GM12878 (cell line): ENCODE results near the gene ITSN1. TPM values are rescaled to one million over a fixed set of nuclear protein-coding genes. Genes with fewer than 3 reads are reported as not detected.

Experiments used
- ATF2 ChIP-seq: IDR thresholded peaks from 2 replicates; pipeline ENCODE4 v1.6.1; 2012; ENCODE audit warnings: low read length, inconsistent platforms
- BHLHE40 ChIP-seq, 2 experiments: fragments of 450-650 bp in 1 of 2; IDR thresholded peaks; 2 replicates each; pipeline ENCODE4 v1.6.1; 2011 to 2017; ENCODE audit warnings: low read depth in 2 of 2, borderline replicate concordance in 1 of 2, improper control_type of control experiment in 1 of 2, low read length in 1 of 2, mild to moderate bottlenecking in 1 of 2
- BMI1 ChIP-seq: fragments of 450-650 bp; IDR thresholded peaks from 2 replicates; pipeline ENCODE4 v1.6.1; 2016; ENCODE audit warnings: mild to moderate bottlenecking, moderate library complexity, borderline replicate concordance
- CEBPZ ChIP-seq: fragments of 150-350 bp; IDR thresholded peaks from 2 replicates; pipeline ENCODE4 v1.6.1; 2016; ENCODE audit warnings: low read depth, low read length
- E2F4 ChIP-seq: IDR thresholded peaks from 2 replicates; pipeline ENCODE4 v1.6.1; 2012; ENCODE audit warnings: low read depth, low read length, improper control_type of control experiment
- HDAC6 ChIP-seq: fragments of 200-600 bp; sonication (generic); IDR thresholded peaks from one replicate; pipeline ENCODE4 v1.8.0; 2017; ENCODE audit warnings: antibody characterized with exemption; ENCODE audit not compliant: unreplicated experiment
- IRF3 ChIP-seq: fragments of 450-650 bp; IDR thresholded peaks from 2 replicates; pipeline ENCODE4 v1.6.1; 2014; ENCODE audit warnings: mild to moderate bottlenecking
- MEF2B ChIP-seq: fragments of 450-650 bp; IDR thresholded peaks from 2 replicates; pipeline ENCODE4 v1.6.1; 2018; ENCODE audit warnings: mild to moderate bottlenecking, moderate library complexity; ENCODE audit not compliant: partially characterized antibody, poor library complexity, severe bottlenecking
- POLR2AphosphoS2 ChIP-seq: IDR thresholded peaks from 2 replicates; pipeline ENCODE4 v1.6.1; 2011; ENCODE audit warnings: low read depth, mild to moderate bottlenecking, low read length, improper control_type of control experiment, moderate library complexity
- RB1 ChIP-seq: fragments of 450-650 bp; formaldehyde crosslinking; IDR thresholded peaks from 2 replicates; pipeline ENCODE4 v1.6.1; 2017; ENCODE audit warnings: mild to moderate bottlenecking, borderline replicate concordance
- YBX1 ChIP-seq: fragments of 450-650 bp; IDR thresholded peaks from 2 replicates; pipeline ENCODE4 v1.6.1; 2016; ENCODE audit warnings: antibody characterized with exemption
- ZBTB40 ChIP-seq: fragments of 450-650 bp; IDR thresholded peaks from 2 replicates; pipeline ENCODE4 v1.6.1; 2016; ENCODE audit warnings: mild to moderate bottlenecking, moderate library complexity, borderline replicate concordance
- ZNF217 ChIP-seq: fragments of 450-650 bp; IDR thresholded peaks from 2 replicates; pipeline ENCODE4 v1.6.1; 2017; ENCODE audit warnings: antibody characterized with exemption, mild to moderate bottlenecking
- polyA plus RNA-seq, 11 experiments: library from polyadenylated mRNA; depleted of rRNA in 4 of 11; unstranded in 6 of 11; stranded (reverse) in 5 of 11; fragments of >200 nt; fragmentation: Nextera tagmentation in 4 of 11; fragmentation: Illumina TruSeq in 1 of 11; extraction: Ambion mirVana in 4 of 11; extraction: Trizol in 1 of 11; gene quantifications; 1 replicate in 1 of 11; 2 replicates in 10 of 11; pipeline versions ENCODE4 v1.2.1 to v1.2.3, GENCODE V29; 2011 to 2016; ENCODE audit warnings: inconsistent platforms in 2 of 11, missing spikeins in 2 of 11, low read depth in 1 of 11
- total RNA-seq, 4 experiments: library from RNA; depleted of rRNA in 3 of 4; stranded (reverse); fragments of >200 nt in 3 of 4; fragmentation: Illumina TruSeq in 1 of 4; extraction: Trizol in 1 of 4; gene quantifications; 2 replicates each; pipeline versions ENCODE4 v1.2.1 to v1.2.3, GENCODE V29; 2013 to 2021
- TF ChIP-seq, protein P1 (sequence below): fragments of 450-650 bp; IDR thresholded peaks from 2 replicates; pipeline ENCODE4 v1.6.1; 2017; ENCODE audit warnings: mild to moderate bottlenecking

Gene ITSN1
- total and polyA plus RNA-seq, 10 of the 15 experiments (the other 5 are each of a cell fraction or from before 2014, with no cell fraction given), result 0.89 to 10.6 (median 4.8) TPM

- TF ChIP-seq IRF3 (no peak), RB1 (no peak), ATF2 (0 out of 2 replicates have a peak, but pooled peaks have one; percentile 20), YBX1 (no peak), CEBPZ (no peak), POLR2AphosphoS2 (no peak; the same call in 1 of the 2 replicates), ZNF217 (no peak), HDAC6 (no peak), BHLHE40 (IDR thresholded peaks at IDR 0.05; ENCODE audit: borderline replicate concordance in 1 of 2, low read depth in 2 of 2, low read length in 1 of 2) (peak; percentile 34 to 57; a peak in 2 of 4 replicates), E2F4 (no peak), MEF2B (peak; percentile 51), BMI1 (peak; percentile 79), ZBTB40 (peak; percentile 82)
- TF ChIP-seq, protein P1, sequence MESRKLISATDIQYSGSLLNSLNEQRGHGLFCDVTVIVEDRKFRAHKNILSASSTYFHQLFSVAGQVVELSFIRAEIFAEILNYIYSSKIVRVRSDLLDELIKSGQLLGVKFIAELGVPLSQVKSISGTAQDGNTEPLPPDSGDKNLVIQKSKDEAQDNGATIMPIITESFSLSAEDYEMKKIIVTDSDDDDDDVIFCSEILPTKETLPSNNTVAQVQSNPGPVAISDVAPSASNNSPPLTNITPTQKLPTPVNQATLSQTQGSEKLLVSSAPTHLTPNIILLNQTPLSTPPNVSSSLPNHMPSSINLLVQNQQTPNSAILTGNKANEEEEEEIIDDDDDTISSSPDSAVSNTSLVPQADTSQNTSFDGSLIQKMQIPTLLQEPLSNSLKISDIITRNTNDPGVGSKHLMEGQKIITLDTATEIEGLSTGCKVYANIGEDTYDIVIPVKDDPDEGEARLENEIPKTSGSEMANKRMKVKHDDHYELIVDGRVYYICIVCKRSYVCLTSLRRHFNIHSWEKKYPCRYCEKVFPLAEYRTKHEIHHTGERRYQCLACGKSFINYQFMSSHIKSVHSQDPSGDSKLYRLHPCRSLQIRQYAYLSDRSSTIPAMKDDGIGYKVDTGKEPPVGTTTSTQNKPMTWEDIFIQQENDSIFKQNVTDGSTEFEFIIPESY, result no peak
These were observed 306.0 kb downstream of the ITSN1 start (continued) for GRCh38 chr21:33948096-33948950.
